GM04504 (cell line): ENCODE results near the gene MYO5B.

Experiments
- DNase-seq: peaks from one replicate; pipeline ENCODE4 v3.0.0-alpha.2; 2012; ENCODE audit warnings: low read depth

Gene MYO5B

GRCh38 chr18:49967636-49968313 is 227.2 kb downstream of the MYO5B start:
- no peak for DNase-seq

DNA sequence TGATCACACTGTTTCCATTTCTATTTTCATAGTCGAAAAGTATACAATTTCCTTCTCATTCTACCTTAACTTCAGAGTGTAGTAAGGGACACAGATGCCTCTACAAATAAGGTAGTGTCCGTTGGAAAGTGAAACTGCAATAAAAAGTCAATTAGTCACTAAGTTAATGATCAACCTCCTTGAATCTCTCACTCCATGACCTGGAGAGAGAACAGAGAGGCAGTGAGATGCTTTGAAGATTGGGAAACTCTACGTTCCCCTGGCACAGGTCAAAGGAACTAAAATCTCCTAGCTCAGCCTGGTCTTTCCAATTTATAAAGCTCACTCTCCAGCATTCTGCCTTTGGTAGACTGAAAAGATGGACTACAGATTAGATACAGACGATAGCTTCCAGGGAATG is 227.8 kb downstream of the MYO5B start:
- DNase-seq = no peak

- DNase-seq = no peak
These were observed 228.9 kb downstream of the MYO5B start for GRCh38 chr18:49966090-49966489.

DNA sequence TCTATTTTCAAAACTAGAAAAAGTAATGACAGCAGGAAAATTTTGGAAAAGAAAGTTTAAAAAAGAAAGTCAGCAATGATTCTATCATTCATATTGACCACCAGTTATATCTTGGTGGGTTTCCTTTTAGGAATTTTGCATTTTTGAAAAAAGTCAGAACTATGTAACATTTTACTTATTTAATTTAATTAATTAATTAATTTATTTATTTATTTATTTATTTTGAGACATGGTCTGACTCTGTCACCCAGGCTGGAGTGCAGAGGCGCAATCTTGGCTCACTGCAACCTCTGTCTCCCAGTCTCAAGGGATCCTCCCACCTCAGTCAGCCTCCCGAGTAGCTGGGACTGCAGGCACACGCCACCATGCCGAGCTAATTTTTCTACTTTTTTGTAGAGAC is 231.7 kb downstream of the MYO5B start:
- no peak for DNase-seq

DNA sequence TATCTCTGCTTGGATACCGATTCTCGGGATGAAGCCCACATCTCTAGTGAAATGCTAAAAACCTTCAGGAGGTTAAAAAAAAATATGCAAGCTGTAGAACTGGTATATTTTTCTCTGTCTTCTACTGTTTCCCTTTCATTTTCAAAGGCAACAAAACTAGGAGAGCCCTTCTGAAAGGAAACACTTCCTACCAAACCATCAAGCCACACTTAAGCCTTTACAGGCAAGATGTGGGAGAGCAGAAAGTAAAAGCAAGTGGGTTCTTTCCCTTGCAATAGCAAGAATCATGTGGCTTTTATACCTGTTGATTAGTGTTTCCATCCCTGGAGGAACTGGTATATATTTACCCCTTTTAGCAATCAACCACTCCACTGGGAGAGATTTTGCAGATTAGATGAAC is 233.7 kb downstream of the MYO5B start:
- DNase-seq = no peak

DNA sequence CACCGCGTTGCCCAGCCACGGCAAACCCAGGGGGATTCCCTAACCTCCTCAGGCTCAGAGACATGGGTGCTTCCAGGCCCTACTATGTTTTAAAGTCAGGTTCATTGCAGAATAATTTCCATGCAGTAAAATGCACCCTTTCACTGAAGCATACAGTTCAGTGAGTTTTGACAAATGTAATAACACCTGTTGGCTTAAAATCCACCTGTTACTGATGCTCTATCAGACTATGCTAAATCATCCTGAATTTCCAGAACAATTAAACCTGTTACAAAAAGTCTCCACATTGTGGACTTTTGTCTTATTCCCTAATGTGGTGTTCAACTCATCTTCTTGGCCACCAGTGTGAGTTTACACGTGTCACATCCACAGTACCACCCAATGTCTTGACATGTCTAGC is 234.6 kb downstream of the MYO5B start:
- no peak for DNase-seq

- DNase-seq = no peak
These were observed 235.8 kb downstream of the MYO5B start for GRCh38 chr18:49959176-49959575.

GRCh38 chr18:49955263-49955662 is 239.7 kb downstream of the MYO5B start:
- DNase-seq = no peak

DNA sequence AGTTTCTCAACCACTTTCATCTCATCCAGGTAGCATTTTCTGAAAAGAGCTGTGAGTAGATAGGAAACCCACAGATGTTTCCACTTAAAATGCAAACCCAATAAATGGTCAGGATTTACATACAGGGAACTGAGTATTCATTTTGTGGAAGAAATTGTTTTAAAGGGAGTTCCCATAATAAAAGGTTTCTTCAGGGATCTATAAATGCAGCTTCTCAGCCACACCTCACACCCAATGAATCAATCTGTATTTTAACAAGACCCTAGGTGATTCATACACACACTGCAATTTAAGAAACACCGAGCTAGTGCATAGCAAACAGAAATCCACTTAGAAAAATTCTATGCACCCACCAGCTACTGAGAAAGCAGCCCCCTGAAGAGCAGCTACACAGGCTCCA is 241.6 kb downstream of the MYO5B start:
- no peak for DNase-seq

GRCh38 chr18:49949951-49950395 is 245.0 kb downstream of the MYO5B start:
- DNase-seq = no peak

DNA sequence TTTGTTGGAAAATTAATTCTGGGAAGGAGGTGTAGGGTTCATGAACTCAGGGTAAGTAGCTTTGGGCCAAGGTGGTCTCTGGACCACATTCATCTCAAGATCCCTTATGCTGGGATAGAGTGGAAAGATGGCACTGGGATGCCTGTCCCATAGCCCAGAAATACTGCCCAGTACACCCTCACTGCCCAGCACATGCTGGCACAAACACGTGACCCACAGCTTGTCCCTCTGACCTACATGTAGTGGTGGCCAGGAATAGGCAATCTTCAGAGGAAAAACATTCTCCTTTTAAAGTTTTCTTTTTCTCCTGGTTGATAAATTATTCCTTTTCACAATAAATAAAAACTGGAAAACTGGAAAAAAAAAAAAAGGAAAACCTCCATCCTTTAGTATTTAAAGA is 246.0 kb downstream of the MYO5B start:
- DNase-seq = no peak

- DNase-seq = no peak
These were observed 250.3 kb downstream of the MYO5B start for GRCh38 chr18:49944663-49945062.

DNA sequence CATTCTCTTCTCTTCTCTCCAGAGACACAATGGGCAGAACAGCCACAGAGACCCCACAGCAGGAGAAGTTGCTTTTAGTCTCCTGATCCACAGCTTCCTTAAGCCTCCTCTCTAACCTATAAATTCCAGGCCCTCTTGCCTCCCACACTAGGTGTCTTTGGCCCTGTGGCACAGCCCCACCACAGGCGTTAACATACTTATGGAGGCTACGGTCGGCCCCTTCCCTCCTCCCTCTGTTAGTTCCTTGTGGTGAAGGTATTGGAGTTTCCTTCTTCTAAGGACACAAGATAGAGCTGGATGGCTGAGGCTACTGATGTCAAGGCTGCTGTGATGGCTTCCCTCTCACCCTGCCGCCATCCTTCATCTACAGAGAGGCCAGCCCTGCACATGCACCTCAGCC is 258.1 kb downstream of the MYO5B start:
- DNase-seq = no peak

DNA sequence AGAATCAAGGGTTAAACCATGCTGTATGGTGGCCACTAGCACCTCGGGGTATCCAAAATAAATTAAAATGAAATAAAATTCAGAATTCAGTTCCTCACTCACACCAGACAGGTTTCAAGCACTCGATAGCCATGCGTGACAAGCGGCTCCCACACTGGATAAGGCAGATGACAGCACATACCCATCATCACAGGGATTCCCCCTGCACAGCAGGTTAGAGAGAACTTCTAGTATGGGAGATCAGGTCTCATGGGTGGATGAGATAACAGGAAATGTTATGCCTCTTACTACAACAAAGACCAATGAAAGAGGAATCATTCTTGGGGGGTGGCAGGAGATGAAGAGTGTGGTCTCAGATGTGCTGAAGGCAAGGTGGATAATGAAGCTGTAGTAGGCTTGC is 259.7 kb downstream of the MYO5B start:
- DNase-seq = no peak

DNA sequence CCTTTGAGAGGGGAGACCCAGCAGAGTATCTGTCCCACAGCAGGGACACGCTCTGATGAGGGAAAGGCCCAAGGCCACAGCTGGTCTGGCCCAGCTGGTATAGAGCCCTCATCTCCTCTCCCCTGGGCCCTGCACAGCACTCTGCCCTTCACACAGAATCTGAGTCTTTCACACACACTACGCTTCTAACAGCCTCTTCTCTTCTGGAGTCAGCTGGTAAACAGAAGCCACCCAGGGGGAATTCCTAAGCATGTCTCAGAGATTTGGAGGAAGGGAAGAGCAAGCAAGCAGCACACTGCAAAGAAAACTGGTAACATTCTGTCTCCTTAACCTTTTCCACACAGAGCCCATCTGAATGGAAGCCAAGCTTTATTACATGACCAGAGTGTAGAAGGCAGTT is 260.5 kb downstream of the MYO5B start:
- DNase-seq = no peak

DNA sequence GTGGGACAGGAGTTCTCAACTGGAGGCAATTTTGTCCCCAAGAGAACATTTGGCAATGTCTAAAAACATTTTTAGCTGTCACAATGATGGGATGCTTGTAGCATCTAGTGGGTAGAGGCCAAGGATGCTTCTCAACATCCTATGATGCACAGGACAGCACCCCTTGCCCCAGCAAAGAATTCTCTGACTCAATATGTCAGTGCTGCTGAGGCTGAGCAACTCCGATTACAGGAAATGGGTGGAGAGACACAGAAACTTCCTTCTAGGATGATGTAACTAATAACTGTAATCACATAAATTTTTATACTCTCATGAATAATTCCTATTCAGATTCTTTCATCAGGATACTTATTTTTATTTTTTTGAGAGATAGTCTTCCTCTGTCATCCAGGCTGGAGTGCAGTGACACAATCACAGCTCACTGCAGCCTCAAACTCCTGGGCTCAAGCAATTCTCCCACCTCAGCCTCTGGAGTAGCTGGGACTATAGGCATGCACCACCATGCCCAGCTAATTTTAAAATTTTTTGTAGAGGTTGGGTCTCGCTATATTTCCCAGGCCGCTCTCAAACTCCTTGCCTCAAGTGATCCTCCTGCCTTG is 261.3 kb downstream of the MYO5B start:
- no peak for DNase-seq

DNA sequence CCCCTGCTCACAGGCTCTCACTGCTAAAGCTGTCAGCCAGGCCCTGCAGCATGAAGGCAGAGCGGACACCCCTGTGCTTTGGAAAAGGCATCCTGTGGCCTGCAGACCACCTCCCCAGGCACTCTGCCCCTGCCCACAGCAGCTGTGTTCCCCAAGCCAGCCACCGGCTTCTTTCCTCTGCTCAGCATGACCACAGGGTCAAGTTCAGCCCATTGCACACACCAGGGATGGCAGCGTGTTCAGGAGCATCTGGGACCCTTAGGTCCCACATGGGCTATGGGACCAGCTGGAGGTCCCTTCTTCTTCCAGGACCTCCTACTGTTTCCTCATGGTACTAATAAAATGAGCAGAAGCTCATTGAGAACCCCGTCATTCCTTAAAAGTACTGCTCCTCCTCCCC is 263.2 kb downstream of the MYO5B start:
- DNase-seq = no peak

GRCh38 chr18:49931179-49931578 is 263.8 kb downstream of the MYO5B start:
- no peak for DNase-seq

DNA sequence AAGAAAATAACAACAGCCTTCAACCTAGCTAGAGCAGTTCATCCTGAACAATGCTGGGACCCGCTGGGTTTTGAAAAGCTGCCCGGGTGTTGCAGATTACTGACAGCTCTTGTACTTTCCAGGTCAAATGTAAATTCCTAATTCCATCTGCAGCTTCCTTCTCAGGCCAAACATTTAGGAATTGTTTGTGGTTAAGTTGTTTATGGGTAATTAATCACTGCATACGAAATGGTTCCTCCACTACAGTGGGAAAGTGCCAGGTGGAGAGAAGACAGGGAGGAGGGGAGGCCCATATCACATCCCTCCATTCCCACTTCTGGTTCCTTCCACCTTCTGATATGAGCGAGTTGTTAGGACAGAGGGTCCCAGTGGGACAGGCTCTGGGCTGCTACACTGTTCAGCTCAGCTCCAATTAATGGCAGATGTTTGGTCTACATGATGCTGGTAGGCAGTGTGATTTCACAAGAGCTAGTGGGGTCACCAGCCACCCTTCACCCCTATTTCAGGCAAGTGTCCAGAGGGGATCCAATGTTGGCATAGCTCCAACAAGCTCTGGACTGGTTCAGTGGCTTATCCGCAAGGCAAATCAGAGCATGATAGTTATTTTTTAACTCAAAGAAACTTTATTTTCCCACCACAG is 268.7 kb downstream of the MYO5B start:
- no peak for DNase-seq

DNA sequence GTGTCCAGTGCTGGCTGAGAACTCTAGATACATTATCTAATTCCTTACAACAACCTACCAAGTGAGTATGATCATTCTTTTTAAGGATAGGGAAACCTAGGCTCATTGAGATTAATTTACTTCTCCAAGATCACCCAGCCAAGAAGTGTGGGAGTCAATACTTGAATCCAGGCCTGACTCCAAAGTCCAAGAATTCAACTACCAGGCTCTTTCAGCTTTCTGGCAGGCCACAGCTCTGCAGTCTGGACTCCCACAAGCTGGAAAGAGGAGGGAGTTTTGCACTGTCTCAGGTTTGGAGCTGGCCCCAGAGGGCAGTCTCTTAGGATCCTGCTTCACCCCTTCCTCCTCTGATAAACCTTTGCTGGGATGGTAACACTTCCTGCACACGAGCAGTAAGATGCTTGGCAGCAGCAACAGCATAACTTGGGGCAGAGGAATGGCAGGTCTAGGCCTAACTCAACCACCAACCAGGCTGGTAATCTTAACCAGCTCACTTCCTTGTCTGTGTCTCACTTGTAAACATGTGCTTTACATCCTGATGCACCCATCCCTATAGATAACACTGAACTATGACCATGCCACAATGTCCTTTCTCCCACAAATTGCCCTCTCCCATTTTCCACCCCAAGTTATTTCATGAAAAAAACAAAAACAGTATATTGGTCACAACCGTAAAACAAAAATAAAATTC is 270.5 kb downstream of the MYO5B start:
- no peak for DNase-seq

DNA sequence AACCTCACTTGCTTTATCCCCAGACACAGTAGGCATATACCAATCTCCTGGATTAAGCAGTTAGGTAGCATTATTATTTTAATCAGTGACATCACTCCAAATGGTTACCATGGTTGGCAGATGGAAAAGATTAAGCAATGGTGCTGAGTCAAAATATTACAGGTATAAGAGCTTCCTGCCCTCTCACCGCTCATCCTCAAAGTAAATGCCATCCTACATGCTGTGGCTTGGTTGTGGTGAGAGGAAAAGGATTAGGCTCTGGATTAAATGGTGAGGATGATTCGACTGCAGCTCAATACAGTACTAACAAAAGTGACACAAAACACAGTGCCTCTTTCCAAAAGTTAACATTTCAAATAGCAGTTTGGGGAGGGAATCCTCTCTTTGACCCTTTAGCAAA is 272.7 kb downstream of the MYO5B start:
- no peak for DNase-seq

- DNase-seq = no peak
These were observed 273.5 kb downstream of the MYO5B start for GRCh38 chr18:49921318-49921985.

DNA sequence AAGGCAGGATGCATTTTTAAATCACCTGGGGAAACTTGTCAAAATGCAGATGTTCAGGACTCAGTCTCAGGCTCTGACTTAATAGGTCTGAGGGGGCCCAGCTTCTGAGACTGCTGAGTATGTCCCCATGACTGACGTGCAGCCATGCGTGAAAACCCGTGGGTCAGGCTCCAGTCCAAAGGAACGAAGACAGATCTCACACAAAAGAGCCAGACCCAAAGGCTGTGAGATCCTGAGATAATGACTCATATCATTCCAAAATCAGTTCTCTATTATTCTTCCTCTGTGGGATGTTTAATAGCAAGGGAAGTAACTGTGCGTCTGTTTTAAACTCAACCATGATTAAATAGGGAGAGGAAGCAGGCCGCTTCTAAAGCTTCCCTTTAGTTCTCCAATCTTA is 274.2 kb downstream of the MYO5B start:
- no peak for DNase-seq
